Right lobe of liver (tissue), 6 donors: Measurements from ENCODE around the gene PCK2. TPM values are rescaled to one million over a fixed set of nuclear protein-coding genes. Genes with fewer than 3 reads are reported as not detected.

Experiments used
- ATAC-seq, 4 donors: fragments of 200-7000 bp; cut with Tn5 transposase; one replicate each; pipeline ENCODE4 v1.9.1; 2020; ENCODE audit warnings: mild to moderate bottlenecking in 4 of 4, moderate library complexity in 4 of 4
- DNase-seq, 3 donors: peaks; one replicate each; pipeline ENCODE4 v3.0.0-alpha.2; 2020
- H3K27ac ChIP-seq, 3 donors: fragments of 200-600 bp; one replicate each; pipeline ENCODE4 v1.8.0; 2022
- H3K27me3 ChIP-seq, 2 donors: fragments of 200-600 bp; one replicate each; pipeline ENCODE4 v1.8.0; 2022
- H3K36me3 ChIP-seq, 4 donors: fragments of 200-600 bp; sonication (generic) in 1 of 4; one replicate each; pipeline versions ENCODE4 v1.5.1 to v1.8.0; 2017 to 2022; ENCODE audit warnings: control low read depth in 1 of 4
- H3K4me1 ChIP-seq, 4 donors: fragments of 200-600 bp; sonication (generic) in 1 of 4; one replicate each; pipeline versions ENCODE4 v1.5.1 to v1.8.0; 2017 to 2022; ENCODE audit warnings: control low read depth in 1 of 4
- H3K4me3 ChIP-seq, 3 donors: fragments of 200-600 bp; one replicate each; pipeline ENCODE4 v1.8.0; 2022
- H3K9me3 ChIP-seq, 4 donors: fragments of 200-600 bp; sonication (generic) in 1 of 4; one replicate each; pipeline versions ENCODE4 v1.5.1 to v1.8.0; 2017 to 2022; ENCODE audit warnings: control low read depth in 1 of 4
- CTCF ChIP-seq, 4 donors: fragments of 200-600 bp in 3 of 4; fragments of 450-650 bp in 1 of 4; IDR thresholded peaks; one replicate each; pipeline versions ENCODE4 v1.5.1 to v1.8.0; 2016 to 2022; ENCODE audit warnings: antibody characterized with exemption in 4 of 4, mild to moderate bottlenecking in 2 of 4
- POLR2A ChIP-seq: fragments of 450-650 bp; IDR thresholded peaks from one replicate; pipeline ENCODE4 v1.6.1; 2017; ENCODE audit warnings: antibody characterized with exemption, mild to moderate bottlenecking
- WGBS: methylation state at CpG from one replicate; pipeline ENCODE4 v1.1.6; 2018; ENCODE audit warnings: low coverage, low lambda C conversion rate; ENCODE audit not compliant: insufficient coverage; ENCODE audit errors: missing lambda C conversion rate; 5-methylcytosine and 5-hydroxymethylcytosine counted together
- intact Hi-C, 2 donors: fragments of 100-400 bp; cut with DNase I; formaldehyde crosslinking; loops; one replicate each; pipeline versions ENCODE4 v1.11.2 to v1.14.1; 2022
- total RNA-seq, 6 experiments: library from RNA; depleted of rRNA in 2 of 6; stranded (reverse); fragments of >200 nt in 2 of 6; fragmentation: NEBNext Ultra II Directional in 3 of 6; extraction: Animal tissue kit (Norgen Biotek cat#: 25700) in 3 of 6; gene quantifications; one replicate each; pipeline versions ENCODE4 v1.1.0 to v1.2.4, GENCODE V29; 2016 to 2023
- donor health status: DM: no; HTN: yes; CAD: no.
- donor health status: DM: no; HTN: no; CAD: no.
- donor health status: DM: no; HTN: no; CAD: no.
- donor health status: DM: no; HTN: yes; CAD: no.
- donor health status: DM: no; HTN: yes; CAD: no.

PCK2 gene
- total RNA-seq, 6 experiments from 2014 or later, result 124 to 615 (median 240) TPM

GRCh38 chr14:24092110-24092504, 2.0 kb upstream of the PCK2 start:
- ATAC-seq, result no peak
- intact Hi-C loops, result loop anchor here (5.0 to 10.0 kb wide), 2 partner anchors 35 to 63 kb away; no protein-coding TSS in a partner anchor
- Histone ChIP-seq H3K4me3 (no peak overlapping the region), H3K27ac (no peak overlapping the region), H3K27me3 (no peaks in the 10 kb centered on the region), H3K36me3 (peaks cover 0 to 10% (median 0%) of the 10 kb centered on the region in 4 donors), H3K4me1 (peaks cover 0 to 37% (median 16%) of the 10 kb centered on the region in 4 donors), H3K9me3 (no peaks in the 10 kb centered on the region)
- no peak for TF ChIP-seq POLR2A
- TF ChIP-seq CTCF (IDR thresholded peaks at IDR 0.05), result no peak
- no peak for DNase-seq

- Histone ChIP-seq H3K9me3 (no peaks in the 10 kb centered on the region), H3K4me1 (peaks cover 0 to 43% (median 18%) of the 10 kb centered on the region in 4 donors), H3K36me3 (peaks cover 0 to 12% (median 0%) of the 10 kb centered on the region in 4 donors), H3K27ac (peak overlapping the region in 2 of 3 donors; percentile 94 to 97), H3K27me3 (no peaks in the 10 kb centered on the region), H3K4me3 (no peak overlapping the region)
- WGBS, result 70% methylated on average over 4 of the region's 4 CpGs
- DNase-seq, result no peak
- intact Hi-C loops, result loop anchor here (5.0 to 10.0 kb wide), 2 partner anchors 35 to 62 kb away; no protein-coding TSS in a partner anchor
- no peak for ATAC-seq
- no peak for TF ChIP-seq CTCF (IDR thresholded peaks at IDR 0.05)
- no peak for TF ChIP-seq POLR2A
These were observed 1.5 kb upstream of the PCK2 start for GRCh38 chr14:24092505-24093206.

- peak overlapping the region in 2 of 3 donors; percentile 90 to 98 for H3K4me3 ChIP-seq
- H3K4me1 ChIP-seq, result peaks cover 0 to 49% (median 22%) of the 10 kb centered on the region in 4 donors
- no peak for TF ChIP-seq POLR2A
- TF ChIP-seq CTCF (IDR thresholded peaks at IDR 0.05), result no peak
- intact Hi-C loops, result loop anchor here (5.0 to 10.0 kb wide), 2 partner anchors 36 to 61 kb away; no protein-coding TSS in a partner anchor
- 77% methylated on average over 11 of the region's 19 CpGs for WGBS
- DNase-seq (no peak), ATAC-seq (no peak)
- H3K27ac ChIP-seq, result peak overlapping the region; percentile 89 to 97 (median 94)
- H3K9me3 ChIP-seq, result no peaks in the 10 kb centered on the region
- peaks cover 0 to 19% (median 3%) of the 10 kb centered on the region in 4 donors for H3K36me3 ChIP-seq
- H3K27me3 ChIP-seq, result no peaks in the 10 kb centered on the region
These were observed 757 bp upstream of the PCK2 start for GRCh38 chr14:24093207-24093900.

GRCh38 chr14:24094841-24095270, 745 bp downstream of the PCK2 start:
- ATAC-seq (peak in 1 of 4 donors; percentile 0), DNase-seq (no peak)
- peaks cover 0 to 65% (median 29%) of the 10 kb centered on the region in 4 donors for H3K4me1 ChIP-seq
- no peaks in the 10 kb centered on the region for H3K9me3 ChIP-seq
- no peaks in the 10 kb centered on the region for H3K27me3 ChIP-seq
- H3K27ac ChIP-seq, result peak overlapping the region; percentile 89 to 97 (median 94)
- peaks cover 0 to 34% (median 7%) of the 10 kb centered on the region in 4 donors for H3K36me3 ChIP-seq
- WGBS, result 0% methylated on average over 10 of the region's 14 CpGs
- TF ChIP-seq CTCF (IDR thresholded peaks at IDR 0.05), result no peak
- no peak for TF ChIP-seq POLR2A
- intact Hi-C loops, result loop anchor here (5.0 to 10.0 kb wide), 2 partner anchors 38 to 60 kb away; no protein-coding TSS in a partner anchor
- H3K4me3 ChIP-seq, result peak overlapping the region; percentile 77 to 98 (median 90)
